ENCODE measurements around the gene ZNF474. TPM values are rescaled to one million over a fixed set of nuclear protein-coding genes. Genes with fewer than 3 reads are reported as not detected.

Gene ZNF474
- total and polyA plus RNA-seq, 2 of the 8 experiments (the other 6 are each of a cell fraction or from before 2014, with no cell fraction given): not detected

DNA sequence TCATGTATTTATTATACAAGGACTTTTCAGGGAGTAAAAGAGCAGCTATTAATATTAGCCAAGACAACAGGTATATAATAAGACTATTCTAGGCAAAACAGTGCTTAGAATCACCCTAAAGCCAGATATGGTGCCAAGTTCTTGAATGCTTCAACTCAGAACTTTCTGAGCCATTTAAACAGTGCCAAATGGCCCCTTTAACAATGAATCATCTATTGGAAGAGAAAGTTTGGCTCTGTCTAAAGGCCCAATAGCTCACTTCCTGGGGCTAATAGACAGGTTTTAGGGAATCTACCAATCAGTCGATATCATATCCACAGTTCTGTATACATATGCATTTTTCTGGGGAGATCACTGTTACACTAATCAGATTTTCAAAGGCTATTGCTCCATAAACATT, 42.9 kb downstream of the ZNF474 start (continued):
- TF ChIP-seq TBP (IDR thresholded peaks at IDR 0.05; ENCODE audit: low read depth, low read length) (no peak), BACH1 (IDR thresholded peaks at IDR 0.05; ENCODE audit: low read length) (no peak), PHF8 (conservative IDR thresholded peaks at IDR 0.05; ENCODE audit: low read depth, low read length) (no peak), CTBP2 (IDR thresholded peaks at IDR 0.05; ENCODE audit: borderline replicate concordance, insufficient read depth, insufficient read length, low read length) (no peak)
- TF ChIP-seq, protein P1, sequence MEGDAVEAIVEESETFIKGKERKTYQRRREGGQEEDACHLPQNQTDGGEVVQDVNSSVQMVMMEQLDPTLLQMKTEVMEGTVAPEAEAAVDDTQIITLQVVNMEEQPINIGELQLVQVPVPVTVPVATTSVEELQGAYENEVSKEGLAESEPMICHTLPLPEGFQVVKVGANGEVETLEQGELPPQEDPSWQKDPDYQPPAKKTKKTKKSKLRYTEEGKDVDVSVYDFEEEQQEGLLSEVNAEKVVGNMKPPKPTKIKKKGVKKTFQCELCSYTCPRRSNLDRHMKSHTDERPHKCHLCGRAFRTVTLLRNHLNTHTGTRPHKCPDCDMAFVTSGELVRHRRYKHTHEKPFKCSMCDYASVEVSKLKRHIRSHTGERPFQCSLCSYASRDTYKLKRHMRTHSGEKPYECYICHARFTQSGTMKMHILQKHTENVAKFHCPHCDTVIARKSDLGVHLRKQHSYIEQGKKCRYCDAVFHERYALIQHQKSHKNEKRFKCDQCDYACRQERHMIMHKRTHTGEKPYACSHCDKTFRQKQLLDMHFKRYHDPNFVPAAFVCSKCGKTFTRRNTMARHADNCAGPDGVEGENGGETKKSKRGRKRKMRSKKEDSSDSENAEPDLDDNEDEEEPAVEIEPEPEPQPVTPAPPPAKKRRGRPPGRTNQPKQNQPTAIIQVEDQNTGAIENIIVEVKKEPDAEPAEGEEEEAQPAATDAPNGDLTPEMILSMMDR (IDR thresholded peaks at IDR 0.05; ENCODE audit: control extremely low read depth in 1 of 3, insufficient read depth in 1 of 3, low read depth in 1 of 3, low read length in 3 of 3): no peak

Data from H1 (cell line).